ENCODE measurements around the gene SENP1. TPM values are rescaled to one million over a fixed set of nuclear protein-coding genes. Genes with fewer than 3 reads are reported as not detected.

The SENP1 gene
- total RNA-seq, 6 donors from 2014 or later: 6.3 to 27.3 (median 13.5) TPM

DNA sequence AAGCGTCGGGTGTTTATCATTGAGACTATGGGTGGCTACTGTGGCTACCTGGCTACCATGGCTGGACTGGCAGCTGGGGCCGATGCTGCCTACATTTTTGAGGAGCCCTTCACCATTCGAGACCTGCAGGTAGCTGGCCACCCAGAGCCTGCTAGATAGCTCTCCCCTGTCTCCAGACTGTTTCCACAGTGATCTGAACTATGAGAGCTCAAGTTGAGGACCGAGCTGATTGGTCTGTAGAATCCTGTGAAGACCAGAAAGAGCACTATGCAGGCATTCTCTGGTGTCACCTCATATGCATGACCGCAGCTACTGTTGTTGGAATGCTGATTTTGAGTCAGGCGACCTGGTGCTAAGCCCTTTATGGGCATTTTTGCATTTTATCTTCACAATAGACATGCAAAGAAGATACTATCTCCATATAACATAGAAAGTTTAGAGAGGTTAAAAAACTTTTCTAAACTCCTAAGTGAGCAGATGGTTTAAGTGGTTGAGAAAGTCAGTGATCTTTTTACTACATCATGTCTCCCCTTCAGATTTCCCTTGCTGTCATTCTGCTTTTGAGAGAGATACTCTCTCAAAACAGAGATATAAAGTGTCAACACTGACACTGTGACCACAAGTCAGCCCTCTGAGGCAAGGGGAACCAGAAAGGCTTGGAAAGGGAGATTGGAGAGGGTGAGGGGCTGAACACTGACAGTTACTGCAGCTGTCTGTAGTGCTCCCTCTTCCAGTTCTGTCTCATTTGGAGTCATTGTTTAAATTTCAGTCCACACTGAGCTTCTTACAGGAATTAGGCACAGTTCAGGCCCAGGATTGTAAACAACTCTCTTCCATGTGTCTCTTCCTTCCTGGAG lies 37.2 kb upstream of the SENP1 start:
- Histone ChIP-seq H3K9me3 (no peaks in the 10 kb centered on the region), H3K36me3 (peaks cover 16 to 100% (median 57%) of the 10 kb centered on the region in 4 donors), H3K4me1 (no peaks in the 10 kb centered on the region), H3K27ac (no peak overlapping the region), H3K27me3 (no peaks in the 10 kb centered on the region), H3K4me3 (no peak overlapping the region)
- DNase-seq (no peak), ATAC-seq (ENCODE audit: low FRiP score in 2 of 2) (no peak)
- no peak for TF ChIP-seq POLR2A (IDR thresholded peaks at IDR 0.05)
- TF ChIP-seq, protein P1, sequence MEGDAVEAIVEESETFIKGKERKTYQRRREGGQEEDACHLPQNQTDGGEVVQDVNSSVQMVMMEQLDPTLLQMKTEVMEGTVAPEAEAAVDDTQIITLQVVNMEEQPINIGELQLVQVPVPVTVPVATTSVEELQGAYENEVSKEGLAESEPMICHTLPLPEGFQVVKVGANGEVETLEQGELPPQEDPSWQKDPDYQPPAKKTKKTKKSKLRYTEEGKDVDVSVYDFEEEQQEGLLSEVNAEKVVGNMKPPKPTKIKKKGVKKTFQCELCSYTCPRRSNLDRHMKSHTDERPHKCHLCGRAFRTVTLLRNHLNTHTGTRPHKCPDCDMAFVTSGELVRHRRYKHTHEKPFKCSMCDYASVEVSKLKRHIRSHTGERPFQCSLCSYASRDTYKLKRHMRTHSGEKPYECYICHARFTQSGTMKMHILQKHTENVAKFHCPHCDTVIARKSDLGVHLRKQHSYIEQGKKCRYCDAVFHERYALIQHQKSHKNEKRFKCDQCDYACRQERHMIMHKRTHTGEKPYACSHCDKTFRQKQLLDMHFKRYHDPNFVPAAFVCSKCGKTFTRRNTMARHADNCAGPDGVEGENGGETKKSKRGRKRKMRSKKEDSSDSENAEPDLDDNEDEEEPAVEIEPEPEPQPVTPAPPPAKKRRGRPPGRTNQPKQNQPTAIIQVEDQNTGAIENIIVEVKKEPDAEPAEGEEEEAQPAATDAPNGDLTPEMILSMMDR (IDR thresholded peaks at IDR 0.05): no peak
- TF ChIP-seq POLR2AphosphoS5 (IDR thresholded peaks at IDR 0.05): no peak
- TF ChIP-seq EP300 (IDR thresholded peaks at IDR 0.05): no peak
- WGBS, 2 donors: 87 to 94% methylated on average over 7 of the region's 7 CpGs

DNA sequence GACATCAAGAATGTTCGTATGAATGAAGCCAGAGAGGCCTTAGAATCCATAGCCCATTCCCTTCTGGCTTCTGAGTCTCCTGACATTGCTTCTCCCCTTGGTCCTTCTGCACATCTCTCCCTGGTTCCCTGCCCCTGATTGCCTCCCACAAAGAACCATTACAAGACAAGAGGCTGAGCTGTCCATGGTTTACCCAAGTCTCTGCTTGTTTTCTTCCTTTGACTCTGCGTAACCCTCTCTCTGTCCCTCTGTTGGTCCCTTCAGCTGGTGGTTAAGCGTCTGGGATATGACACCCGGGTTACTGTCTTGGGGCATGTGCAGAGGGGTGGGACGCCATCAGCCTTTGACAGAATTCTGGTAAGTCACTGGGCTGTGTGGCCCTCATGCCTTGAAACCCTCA lies 29.1 kb upstream of the SENP1 start:
- 94 to 98% methylated on average over 5 of the region's 5 CpGs for WGBS, 2 donors
- Histone ChIP-seq H3K4me1 (no peaks in the 10 kb centered on the region), H3K27me3 (no peaks in the 10 kb centered on the region), H3K9me3 (no peaks in the 10 kb centered on the region), H3K4me3 (no peak overlapping the region), H3K27ac (no peak overlapping the region), H3K36me3 (peaks cover 7 to 89% (median 46%) of the 10 kb centered on the region in 4 donors)
- no peak for TF ChIP-seq EP300 (IDR thresholded peaks at IDR 0.05)
- TF ChIP-seq POLR2A (IDR thresholded peaks at IDR 0.05): no peak
- TF ChIP-seq, protein P1 (IDR thresholded peaks at IDR 0.05): no peak
- no peak for TF ChIP-seq POLR2AphosphoS5 (IDR thresholded peaks at IDR 0.05)
- ATAC-seq (ENCODE audit: low FRiP score in 2 of 2) (no peak), DNase-seq (no peak)

DNA sequence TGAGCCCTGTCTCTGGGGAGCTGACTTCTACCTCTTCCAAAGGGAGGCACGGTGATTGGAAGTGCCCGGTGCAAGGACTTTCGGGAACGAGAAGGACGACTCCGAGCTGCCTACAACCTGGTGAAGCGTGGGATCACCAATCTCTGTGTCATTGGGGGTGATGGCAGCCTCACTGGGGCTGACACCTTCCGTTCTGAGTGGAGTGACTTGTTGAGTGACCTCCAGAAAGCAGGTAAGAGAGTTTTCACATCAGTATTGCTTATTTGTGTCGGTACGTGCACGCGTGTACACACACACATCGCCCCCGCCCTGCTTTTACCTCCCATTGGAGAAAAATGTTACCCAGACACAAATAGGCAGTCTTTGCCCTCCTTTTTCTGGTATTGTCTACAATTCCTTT lies 26.9 kb upstream of the SENP1 start:
- WGBS, 2 donors: 94 to 99% methylated on average over 12 to 14 of the region's 14 CpGs
- no peaks in the 10 kb centered on the region for H3K9me3 ChIP-seq
- H3K4me1 ChIP-seq: no peaks in the 10 kb centered on the region
- H3K27me3 ChIP-seq: no peaks in the 10 kb centered on the region
- no peak overlapping the region for H3K4me3 ChIP-seq
- DNase-seq (no peak), ATAC-seq (ENCODE audit: low FRiP score in 2 of 2) (no peak)
- H3K36me3 ChIP-seq: peaks cover 0 to 68% (median 39%) of the 10 kb centered on the region in 4 donors
- no peak overlapping the region for H3K27ac ChIP-seq
- TF ChIP-seq POLR2AphosphoS5 (IDR thresholded peaks at IDR 0.05) (no peak), POLR2A (IDR thresholded peaks at IDR 0.05) (no peak), EP300 (IDR thresholded peaks at IDR 0.05) (no peak)
- TF ChIP-seq, protein P1 (IDR thresholded peaks at IDR 0.05): no peak

DNA sequence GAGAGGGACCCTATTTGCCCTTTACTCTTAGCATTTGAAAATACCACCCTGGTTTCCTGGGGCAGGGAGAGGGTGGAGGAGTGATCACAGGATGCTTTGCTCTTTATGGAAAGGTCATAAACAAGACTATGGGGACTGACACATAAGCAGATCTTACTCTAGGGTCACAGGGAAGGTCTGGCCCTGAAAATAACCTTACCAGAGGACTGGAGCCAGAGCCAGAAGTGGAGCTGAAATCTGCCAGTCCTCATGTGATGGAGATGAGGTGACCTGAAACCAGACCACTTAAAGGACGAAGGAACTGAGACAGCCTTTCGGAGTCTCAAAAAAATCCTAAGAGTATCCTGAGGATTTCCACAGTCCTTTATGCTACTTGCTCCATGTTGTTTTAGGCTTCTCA lies 25.6 kb upstream of the SENP1 start:
- no peaks in the 10 kb centered on the region for H3K27me3 ChIP-seq
- TF ChIP-seq EP300 (IDR thresholded peaks at IDR 0.05) (no peak), POLR2A (IDR thresholded peaks at IDR 0.05) (no peak), POLR2AphosphoS5 (IDR thresholded peaks at IDR 0.05) (no peak)
- TF ChIP-seq, protein P1 (IDR thresholded peaks at IDR 0.05): no peak
- no peaks in the 10 kb centered on the region for H3K9me3 ChIP-seq
- H3K4me3 ChIP-seq: no peak overlapping the region
- no peak overlapping the region for H3K27ac ChIP-seq
- no peaks in the 10 kb centered on the region for H3K4me1 ChIP-seq
- WGBS, 2 donors: 88 to 94% methylated on average over 2 of the region's 2 CpGs
- DNase-seq (no peak), ATAC-seq (ENCODE audit: low FRiP score in 2 of 2) (no peak)
- H3K36me3 ChIP-seq: peaks cover 0 to 61% (median 39%) of the 10 kb centered on the region in 4 donors
